HepG2 (cell line): ENCODE measurements around the gene VILL. TPM values are rescaled to one million over a fixed set of nuclear protein-coding genes. Genes with fewer than 3 reads are reported as not detected.

Source experiments
- CCAR2 ChIP-seq: fragments of 200-400 bp; formaldehyde crosslinking; optimal IDR thresholded peaks from 2 replicates; pipeline ENCODE3; 2018; ENCODE audit warnings: low read depth, mild to moderate bottlenecking, low read length, moderate library complexity
- KIAA2018 ChIP-seq: sonication (generic); formaldehyde crosslinking; IDR thresholded peaks from 2 replicates; pipeline ENCODE4 v1.5.0; 2020; ENCODE audit warnings: mild to moderate bottlenecking, missing genetic modification reagents, borderline replicate concordance
- MTF1 ChIP-seq: sonication (generic); formaldehyde crosslinking; IDR thresholded peaks from 2 replicates; pipeline ENCODE4 v1.5.0; 2020; ENCODE audit warnings: missing genetic modification reagents
- MTF2 ChIP-seq: sonication (generic); formaldehyde crosslinking; IDR thresholded peaks from 2 replicates; pipeline ENCODE4 v1.5.0; 2020; ENCODE audit warnings: missing genetic modification reagents, borderline replicate concordance
- TEF ChIP-seq: sonication (generic); formaldehyde crosslinking; IDR thresholded peaks from 2 replicates; pipeline ENCODE4 v1.5.0; 2020; ENCODE audit warnings: missing genetic modification reagents
- XRCC5 ChIP-seq: fragments of 200-400 bp; formaldehyde crosslinking; optimal IDR thresholded peaks from 2 replicates; pipeline ENCODE3; 2017; ENCODE audit warnings: mild to moderate bottlenecking, low read length
- ZGPAT ChIP-seq: IDR thresholded peaks from 2 replicates; pipeline ENCODE4 v1.6.1; 2016; ENCODE audit warnings: mild to moderate bottlenecking
- ZMYM3 ChIP-seq: sonication (generic); formaldehyde crosslinking; IDR thresholded peaks from 2 replicates; pipeline ENCODE4 v1.5.1; 2020; ENCODE audit warnings: mild to moderate bottlenecking, missing genetic modification reagents
- ZNF280D ChIP-seq: sonication (generic); formaldehyde crosslinking; IDR thresholded peaks from 2 replicates; pipeline ENCODE4 v1.5.1; 2020; ENCODE audit warnings: mild to moderate bottlenecking, missing genetic modification reagents
- ZNF383 ChIP-seq: sonication (generic); formaldehyde crosslinking; IDR thresholded peaks from 2 replicates; pipeline ENCODE4 v1.4.0; 2020; ENCODE audit warnings: missing genetic modification reagents, mild to moderate bottlenecking, borderline replicate concordance
- ZNF564 ChIP-seq: sonication (generic); formaldehyde crosslinking; IDR thresholded peaks from 2 replicates; pipeline ENCODE4 v1.8.1; 2023; ENCODE audit warnings: mild to moderate bottlenecking, missing genetic modification reagents
- ZNF572 ChIP-seq: sonication (generic); formaldehyde crosslinking; IDR thresholded peaks from 2 replicates; pipeline ENCODE4 v1.5.1; 2020; ENCODE audit warnings: mild to moderate bottlenecking, missing genetic modification reagents
- ZNF576 ChIP-seq: sonication (generic); formaldehyde crosslinking; IDR thresholded peaks from 2 replicates; pipeline ENCODE4 v1.4.0; 2020; ENCODE audit warnings: mild to moderate bottlenecking, missing genetic modification reagents
- ZNF891 ChIP-seq: sonication (generic); formaldehyde crosslinking; IDR thresholded peaks from 2 replicates; pipeline ENCODE4 v1.5.0; 2020; ENCODE audit warnings: mild to moderate bottlenecking, missing genetic modification reagents
- polyA plus RNA-seq, 8 experiments: library from polyadenylated mRNA; depleted of rRNA in 3 of 8; stranded (reverse) in 7 of 8; unstranded in 1 of 8; fragments of >200 nt; fragmentation: Illumina TruSeq in 4 of 8; extraction: Trizol in 4 of 8; gene quantifications; 2 replicates each; pipeline versions ENCODE4 v1.2.1 to v1.2.3, GENCODE V29; 2011 to 2016; ENCODE audit warnings: low read depth in 4 of 8, missing spikeins in 1 of 8, mixed read lengths in 1 of 8; ENCODE audit not compliant: insufficient read depth in 1 of 8
- total RNA-seq, 5 experiments: library from RNA; depleted of rRNA; stranded (reverse); fragments of >200 nt; fragmentation: Illumina TruSeq; extraction: Trizol; gene quantifications; 2 replicates each; pipeline ENCODE4 v1.2.3, GENCODE V29; 2016; ENCODE audit warnings: low read depth in 1 of 5

The VILL gene
- total and polyA plus RNA-seq, 2 of the 13 experiments (the other 11 are each of a cell fraction or from before 2014, with no cell fraction given), result 3.2 to 5.3 TPM

- TF ChIP-seq KIAA2018 (CRISPR knock-in tag) (no peak), ZNF572 (no peak), XRCC5 (peak; percentile 58), CCAR2 (no peak), ZGPAT (no peak), ZNF383 (CRISPR knock-in tag) (no peak), MTF1 (CRISPR knock-in tag) (no peak), TEF (CRISPR knock-in tag) (no peak), ZNF564 (CRISPR knock-in tag) (no peak), MTF2 (CRISPR knock-in tag) (no peak), ZMYM3 (CRISPR knock-in tag) (0 out of 2 replicates have a peak, but pooled peaks have one; percentile 5), ZNF280D (CRISPR knock-in tag) (no peak), ZNF891 (CRISPR knock-in tag) (no peak), ZNF576 (CRISPR knock-in tag) (no peak)
Observed at GRCh38 chr3:38005076-38006020, 14.8 kb downstream of the VILL start (continued).
